NCI-H2029 (cell line): ENCODE results near the gene CLEC18A.
"Not testable (repeated sequence)": the region's sequence is repeated elsewhere in the genome, so short reads cannot be mapped to it uniquely, and the experiment has no call there.

Experiments
- DNase-seq: peaks from one replicate; lab custom pipeline; 2025; lab: John Stamatoyannopoulos, UW

CLEC18A gene

DNA sequence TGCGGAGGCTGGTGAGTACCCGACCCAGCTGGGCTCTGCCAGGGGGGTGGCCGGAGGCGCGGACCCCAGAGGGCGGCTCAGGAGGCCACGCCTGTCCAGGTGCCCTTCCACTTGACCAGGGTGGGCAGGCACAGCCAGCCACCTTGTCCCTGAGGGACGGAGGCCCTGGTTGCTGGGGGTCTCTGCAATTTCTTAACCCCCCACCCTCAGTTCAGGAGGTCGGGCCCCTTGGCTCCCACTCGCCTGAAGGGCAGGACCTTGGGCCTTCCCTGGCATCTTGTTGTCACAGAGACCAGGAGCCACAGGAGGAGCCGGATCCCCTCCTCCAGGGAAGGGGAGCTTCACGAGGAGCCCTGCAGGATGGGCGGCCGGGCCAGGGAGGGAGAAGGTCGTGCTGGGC, 982 bp downstream of the CLEC18A start:
- DNase-seq = not testable (repeated sequence)

DNA sequence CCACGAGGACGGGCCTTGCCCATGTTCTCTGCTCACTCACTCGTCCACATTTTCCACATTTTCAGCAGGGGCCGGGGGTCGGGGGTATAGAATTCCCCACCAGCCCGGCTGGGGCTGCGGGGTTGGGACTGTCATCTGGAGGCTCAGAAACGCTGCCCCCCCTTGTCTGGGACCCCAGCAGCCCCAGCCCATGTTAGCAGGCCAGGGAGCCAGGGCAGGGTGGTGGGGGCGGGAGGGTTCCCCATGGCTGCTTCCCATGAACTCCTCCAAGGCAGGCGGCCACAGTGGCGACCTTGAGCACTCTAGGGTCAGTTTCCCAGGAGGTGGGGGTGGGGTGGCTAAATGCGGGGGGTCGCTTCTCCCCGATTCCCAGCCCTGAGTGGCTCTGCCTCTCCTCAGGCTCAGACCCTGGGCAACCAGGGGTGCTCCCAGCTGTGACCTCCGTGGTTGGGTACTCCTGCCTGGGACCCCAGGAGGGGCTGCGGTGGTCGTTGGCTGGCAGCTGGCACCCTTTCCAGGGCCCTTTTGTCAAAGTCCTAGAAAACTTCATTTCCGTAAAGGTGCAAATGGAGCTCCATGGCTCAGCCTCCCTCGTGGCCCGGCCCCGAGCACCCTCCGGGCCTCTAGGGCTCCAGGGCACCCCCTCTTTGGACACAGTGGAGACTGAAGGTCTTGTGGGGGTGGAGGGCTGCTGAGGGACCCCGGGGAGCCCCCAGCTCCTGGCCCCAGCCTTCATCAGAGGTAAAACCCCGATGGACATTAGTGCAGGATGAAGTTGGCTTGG, 1.6 kb downstream of the CLEC18A start:
- not testable (repeated sequence) for DNase-seq

DNA sequence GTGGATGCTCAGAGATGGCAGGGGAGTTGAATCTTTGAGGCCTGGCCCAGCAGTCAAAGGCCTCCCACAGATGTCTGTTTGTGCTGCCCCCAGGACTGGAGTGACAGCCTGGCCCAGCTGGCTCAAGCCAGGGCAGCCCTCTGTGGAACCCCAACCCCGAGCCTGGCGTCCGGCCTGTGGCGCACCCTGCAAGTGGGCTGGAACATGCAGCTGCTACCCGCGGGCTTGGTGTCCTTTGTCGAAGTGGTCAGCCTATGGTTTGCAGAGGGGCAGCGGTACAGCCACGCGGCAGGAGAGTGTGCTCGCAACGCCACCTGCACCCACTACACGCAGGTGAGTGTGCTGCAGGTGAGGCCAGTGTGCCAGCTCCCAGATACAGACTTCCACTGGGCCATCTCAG, 3.1 kb downstream of the CLEC18A start:
- DNase-seq = not testable (repeated sequence)

DNA sequence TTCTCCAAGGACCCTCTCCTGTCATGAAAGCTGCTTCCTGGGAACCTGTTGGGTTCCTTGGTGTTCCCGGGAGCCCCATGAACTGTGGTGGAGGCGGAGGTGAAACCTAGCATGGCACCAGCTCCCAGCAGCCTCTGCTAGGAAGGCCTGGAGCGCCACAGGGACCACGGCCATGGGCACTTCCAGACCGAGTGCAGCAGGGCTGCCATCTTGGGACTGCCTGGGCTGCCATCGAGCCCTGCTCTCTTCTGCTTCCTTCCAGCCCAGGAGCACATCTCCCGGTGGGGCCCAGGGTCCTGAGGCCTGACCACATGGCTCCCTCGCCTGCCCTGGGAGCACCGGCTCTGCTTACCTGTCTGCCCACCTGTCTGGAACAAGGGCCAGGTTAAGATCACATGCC, 12.2 kb downstream of the CLEC18A start:
- not testable (repeated sequence) for DNase-seq

DNA sequence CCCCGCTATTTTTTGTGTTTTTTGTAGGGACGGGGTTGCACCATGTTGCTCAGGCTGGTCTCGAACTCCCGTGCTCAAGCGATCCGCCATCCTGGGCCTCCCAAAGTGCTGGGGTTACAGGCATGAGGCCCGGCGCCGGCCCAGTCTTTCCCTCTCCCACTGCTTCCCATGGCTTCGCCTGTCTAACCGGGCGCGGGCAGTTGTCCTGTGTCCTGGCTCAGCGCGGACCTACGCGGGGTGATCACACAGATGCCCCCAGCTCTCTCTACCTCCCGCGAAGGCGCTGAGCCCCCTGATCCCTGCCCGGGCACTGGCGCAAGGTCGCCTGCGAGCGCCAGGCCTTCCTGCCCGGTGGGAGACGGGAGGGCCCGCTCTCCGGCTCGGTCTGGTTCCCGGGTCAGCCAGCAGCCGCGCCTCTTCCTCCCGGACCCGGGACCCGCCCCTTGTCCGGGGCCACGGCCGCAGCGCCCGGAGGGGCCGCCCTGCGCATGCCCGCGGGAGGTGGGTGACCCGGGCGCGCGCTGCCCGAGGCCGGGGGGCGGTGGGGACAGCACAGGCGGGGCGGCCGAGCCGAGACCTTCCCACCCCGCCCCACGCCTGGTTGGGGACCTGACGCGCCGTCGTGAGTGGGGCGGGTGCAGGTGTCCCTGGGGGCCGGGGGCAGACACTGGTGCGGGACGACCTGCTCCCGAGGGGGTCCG, 14.0 kb downstream of the CLEC18A start:
- not testable (repeated sequence) for DNase-seq

DNA sequence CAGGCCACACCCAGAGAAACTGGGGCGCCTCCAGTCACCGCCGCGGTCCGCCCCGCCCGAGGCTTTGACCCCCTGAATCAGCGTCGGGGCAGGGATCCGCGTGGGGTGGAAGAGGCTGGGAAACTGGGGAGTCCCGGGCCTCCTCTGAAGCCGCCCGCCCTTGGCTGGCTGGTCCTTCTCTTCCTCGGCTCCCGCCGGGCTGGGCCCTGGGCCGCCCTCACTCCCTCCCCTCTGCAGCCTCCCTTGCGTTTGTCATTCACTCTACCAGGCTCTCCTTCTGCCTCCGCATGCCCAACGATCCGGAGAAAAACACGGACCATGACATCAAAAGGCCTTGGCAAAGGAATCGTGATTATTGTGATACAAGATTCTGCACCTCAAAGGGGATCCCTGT, 14.5 kb downstream of the CLEC18A start:
- not testable (repeated sequence) for DNase-seq

DNA sequence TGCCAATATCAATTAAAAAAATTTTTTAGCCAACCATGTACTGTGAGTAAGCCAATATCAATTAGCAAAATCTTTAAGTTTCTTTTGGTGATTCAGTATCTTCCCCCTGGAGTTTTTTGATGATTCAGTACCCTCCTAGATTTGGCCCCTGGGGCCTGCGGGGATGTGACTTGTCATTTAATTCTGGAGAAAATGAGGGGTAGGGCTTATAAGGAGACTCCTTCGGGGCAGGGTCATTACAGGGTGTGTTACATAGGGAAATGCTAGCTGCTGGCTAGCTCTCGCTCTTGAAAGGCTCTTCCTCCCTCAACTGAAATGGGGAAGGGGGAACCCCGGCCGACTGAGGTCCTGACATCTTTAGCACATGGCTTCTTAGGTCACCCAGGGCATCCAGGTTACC, 16.6 kb downstream of the CLEC18A start:
- not testable (repeated sequence) for DNase-seq

DNA sequence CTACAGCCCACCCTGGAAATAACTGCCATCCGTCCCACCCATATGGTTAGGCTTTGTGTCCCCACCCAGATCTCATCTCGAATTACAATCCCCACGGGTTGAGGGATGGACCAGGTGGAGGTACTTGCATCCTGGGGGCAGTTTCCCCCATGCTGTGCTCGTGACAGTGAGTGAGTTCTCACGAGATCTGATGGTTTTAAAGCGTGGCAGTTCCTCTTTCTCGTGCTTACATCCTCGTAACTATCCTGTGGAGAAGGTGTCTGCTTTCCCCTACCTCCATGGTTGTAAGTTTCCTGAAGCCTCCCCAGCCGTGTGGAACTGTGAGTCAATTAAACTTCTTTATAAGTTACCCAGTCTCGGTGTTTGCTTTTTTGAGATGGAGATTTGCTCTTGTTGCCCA, 17.0 kb downstream of the CLEC18A start:
- DNase-seq = not testable (repeated sequence)

DNA sequence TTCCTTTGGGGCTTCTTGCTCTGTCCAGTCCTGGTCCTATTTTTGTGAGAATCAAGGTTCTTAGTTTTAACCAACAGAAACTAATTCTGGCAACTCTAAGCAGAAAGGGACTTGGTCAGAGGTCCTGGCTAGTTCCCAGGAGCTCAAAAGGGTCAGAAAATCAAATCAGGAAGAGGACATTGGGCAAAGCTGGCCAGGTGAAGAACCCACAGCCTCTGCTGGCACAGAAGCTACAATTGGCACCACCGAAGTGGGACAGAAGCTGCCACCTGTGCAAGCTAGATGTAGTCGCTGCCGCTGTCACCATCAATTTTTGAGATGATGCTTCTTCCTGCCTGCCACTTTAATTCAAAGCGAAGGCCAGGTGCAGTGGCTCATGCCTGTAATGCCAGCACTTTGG, 18.5 kb downstream of the CLEC18A start:
- not testable (repeated sequence) for DNase-seq

DNA sequence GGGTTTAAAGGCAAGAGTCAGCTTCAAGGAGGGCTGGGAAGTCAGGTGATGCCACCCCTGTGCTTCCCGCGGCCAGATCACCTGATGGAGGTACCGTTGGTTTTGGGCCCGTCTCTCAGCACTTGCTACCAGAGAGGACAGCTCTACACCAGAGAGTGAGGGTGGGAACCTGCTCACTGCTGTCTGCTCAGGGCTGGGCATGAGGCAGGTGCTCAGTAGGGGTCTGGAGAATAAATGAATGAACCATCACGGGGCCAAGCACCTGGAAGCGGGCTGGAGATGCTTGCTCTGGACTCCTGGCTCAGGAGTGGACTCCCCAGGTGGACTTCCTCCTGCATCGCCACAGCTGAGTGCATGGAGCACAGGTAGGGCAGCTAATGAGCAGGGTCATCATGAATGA, 21.0 kb downstream of the CLEC18A start:
- DNase-seq = not testable (repeated sequence)

DNA sequence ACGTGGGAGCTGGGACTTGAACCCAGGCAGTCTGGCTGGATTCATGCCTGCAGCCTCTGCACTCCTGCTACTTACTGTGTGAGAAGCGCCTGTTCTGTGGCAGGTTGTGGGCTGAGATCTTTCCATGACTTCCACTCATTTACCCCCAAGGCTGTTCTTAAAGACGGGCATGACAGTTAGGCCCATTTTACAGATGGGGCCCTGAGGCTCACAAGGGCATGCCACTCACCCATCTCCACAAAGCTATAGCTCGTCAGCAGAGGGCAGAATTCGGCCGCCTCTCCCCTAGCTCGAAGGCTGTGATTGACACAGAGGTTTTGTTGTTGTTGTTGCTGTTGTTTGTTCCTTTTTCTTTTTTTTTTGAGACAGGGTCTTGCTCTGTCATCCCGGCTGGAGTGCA, 21.8 kb downstream of the CLEC18A start:
- not testable (repeated sequence) for DNase-seq

DNA sequence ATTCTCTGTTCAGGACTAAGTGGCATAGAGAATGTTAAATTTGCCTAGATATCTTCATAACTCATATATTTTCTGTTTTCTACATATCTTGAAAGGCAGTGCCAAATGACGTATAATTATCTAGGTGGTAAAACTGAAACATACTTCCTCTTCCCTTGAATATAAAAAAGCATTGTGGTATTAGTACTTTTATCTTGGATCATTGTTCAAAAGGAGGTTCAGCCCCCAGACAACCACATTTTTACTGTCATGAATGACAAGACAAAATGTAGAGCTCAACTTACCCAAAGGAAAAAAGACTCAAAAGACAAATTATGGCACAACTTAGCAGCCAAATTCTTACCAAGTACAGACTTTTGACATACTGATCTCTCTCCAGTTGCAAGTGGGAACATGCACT, 34.1 kb downstream of the CLEC18A start:
- DNase-seq = not testable (repeated sequence)

DNA sequence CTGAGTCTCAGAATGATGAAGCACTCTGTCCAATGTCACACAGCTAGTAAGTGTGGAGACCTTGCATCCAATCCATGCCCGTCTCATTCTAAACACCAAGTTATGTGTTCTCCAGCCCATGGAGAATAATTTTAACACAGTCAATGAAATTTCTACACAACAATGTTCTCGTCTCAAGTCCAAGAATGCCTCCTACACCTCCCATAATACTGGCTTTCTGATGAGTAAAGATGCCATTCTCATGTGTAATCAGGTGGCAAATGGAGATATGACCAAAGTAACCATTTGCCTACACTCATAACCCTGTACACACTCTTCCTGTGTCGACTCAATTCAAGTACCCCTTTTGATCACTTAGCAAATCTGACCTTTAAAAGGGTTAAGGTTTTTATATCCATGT, 46.8 kb downstream of the CLEC18A start:
- not testable (repeated sequence) for DNase-seq

DNA sequence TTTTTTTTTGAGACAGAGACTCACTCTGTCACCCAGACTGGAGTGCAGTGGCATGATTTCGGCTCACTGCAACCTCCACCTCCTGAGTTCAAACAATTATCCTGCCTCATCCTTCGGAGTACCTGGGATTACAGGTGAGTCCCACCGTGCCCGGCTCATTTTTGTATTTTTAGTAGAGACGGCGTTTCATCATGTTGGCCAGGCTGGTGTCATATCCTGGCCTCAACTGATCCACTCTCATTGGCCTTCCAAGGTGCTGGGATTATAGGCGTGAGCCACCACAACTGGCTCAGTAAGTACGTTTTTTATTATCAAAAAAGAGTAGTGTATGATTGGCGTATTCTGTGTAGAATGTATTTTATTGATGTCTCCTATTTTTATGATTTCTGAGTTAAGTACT, 48.7 kb downstream of the CLEC18A start:
- not testable (repeated sequence) for DNase-seq

DNA sequence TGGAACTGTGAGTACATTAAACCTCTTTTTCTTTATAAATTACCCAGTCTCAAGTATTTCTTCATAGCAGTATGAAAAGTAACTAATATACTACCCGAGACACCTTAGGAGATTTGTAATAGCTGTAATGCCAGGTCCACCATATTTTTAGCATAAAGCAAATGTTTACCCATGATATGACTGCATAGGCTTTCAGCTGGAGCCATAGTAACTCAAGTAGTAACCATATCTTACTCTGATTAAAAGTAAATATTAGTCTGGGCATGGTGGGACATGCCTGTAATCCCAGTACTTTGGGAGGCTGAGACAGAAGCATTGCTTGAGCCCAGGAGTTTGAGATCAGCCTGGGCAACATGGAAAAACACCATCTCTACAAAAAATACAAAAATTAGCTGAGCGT, 52.4 kb downstream of the CLEC18A start:
- not testable (repeated sequence) for DNase-seq

DNA sequence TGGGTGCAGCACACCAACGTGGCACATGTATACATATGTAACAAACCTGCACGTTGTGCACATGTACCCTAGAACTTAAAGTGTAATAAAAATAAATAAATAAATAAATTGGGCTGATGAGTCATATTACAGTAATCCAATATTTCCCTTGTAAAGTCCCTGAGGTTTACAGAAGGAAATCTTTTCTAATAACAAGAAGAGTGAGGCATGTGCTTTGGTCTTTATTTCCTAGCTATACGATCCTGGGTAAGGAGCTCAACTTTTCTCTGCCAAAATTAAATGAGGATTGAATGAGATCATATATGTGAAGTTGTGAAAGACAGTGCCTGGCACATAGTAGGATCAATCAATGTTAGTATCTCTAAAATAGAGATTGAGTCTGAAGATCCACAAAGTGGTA, 57.5 kb downstream of the CLEC18A start:
- DNase-seq = not testable (repeated sequence)

DNA sequence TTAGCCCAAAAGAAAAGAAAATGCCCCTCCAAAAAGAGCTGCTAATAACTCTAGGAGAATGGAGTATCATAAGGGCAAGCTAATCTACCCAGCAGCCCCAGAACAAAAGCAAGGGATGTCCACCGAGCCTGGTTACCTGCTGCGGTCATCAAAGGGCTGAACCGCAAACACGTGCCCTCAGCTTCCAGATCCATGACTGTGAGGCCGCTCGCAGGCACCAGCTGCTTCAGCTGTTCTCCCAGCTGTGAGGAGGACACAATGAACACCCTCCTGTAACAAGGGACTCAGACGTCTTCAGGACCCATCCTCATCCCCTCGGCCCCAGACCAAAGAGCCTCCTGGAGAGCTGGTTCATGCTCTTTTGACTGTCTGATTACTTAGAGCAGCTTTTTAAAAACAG, 59.5 kb downstream of the CLEC18A start:
- DNase-seq = not testable (repeated sequence)

DNA sequence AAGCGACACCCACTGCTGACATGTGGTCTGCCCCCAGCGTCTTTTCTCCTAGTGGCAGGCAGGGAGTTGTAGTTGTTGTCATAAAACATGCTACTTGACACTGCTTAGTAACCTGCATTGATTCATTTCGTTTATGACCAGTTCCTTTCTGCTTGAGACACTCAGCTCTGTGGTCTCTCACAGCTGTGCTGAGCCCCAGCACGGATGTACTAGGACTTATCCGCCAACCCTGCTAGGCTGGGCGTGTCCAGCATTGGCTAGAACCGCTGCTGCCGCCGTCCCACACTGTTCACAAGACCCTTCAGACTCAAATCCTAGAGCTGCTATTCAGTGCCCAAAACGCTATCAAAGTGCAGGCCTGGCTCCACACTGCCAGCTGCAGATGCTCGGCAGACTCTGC, 60.0 kb downstream of the CLEC18A start:
- not testable (repeated sequence) for DNase-seq

DNA sequence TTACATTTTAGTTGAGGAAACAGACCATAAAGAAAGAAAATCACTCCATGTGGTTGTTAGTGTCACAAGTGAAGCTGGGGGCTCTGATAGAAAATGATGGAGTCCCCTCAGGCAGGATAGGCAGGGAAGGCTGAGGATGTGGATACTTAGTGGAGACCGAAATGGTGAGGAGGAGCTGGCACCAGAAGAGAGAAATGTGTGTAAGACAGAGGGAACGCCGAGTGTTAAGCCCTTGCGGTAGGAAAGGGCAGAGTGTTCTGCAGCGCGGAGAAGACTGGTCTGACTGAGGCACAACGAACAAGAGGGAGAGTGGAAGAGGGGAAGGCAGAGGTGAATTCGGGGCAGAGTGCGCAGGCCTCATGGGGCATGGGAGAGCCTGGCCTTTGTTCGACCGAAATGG, 61.2 kb downstream of the CLEC18A start:
- not testable (repeated sequence) for DNase-seq

DNA sequence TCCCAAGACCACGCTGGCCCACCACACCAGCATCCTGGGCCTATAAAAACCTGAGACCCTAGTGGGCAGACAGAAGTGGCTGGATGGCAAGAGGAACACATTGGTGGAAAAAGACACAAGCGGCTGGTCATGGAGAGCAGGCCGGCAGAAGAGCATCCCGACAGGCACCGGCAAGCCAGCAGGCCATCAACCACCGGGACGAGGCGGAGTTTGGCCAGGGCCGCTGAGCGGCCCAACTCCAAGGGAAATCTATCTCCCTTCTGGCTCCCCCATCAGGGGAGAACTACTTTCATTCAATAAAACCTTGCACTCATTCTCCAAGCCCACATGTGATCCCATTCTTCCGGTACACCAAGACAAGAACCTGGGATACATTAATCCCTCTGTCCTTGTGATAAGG, 61.8 kb downstream of the CLEC18A start:
- not testable (repeated sequence) for DNase-seq
